H1 (cell line): ENCODE data around the gene FANCF. TPM values are rescaled to one million over a fixed set of nuclear protein-coding genes. Genes with fewer than 3 reads are reported as not detected.

ENCODE experiments used
- CHD7 ChIP-seq: fragments of 300-600 bp; sonication (generic); IDR thresholded peaks from 2 replicates; pipeline ENCODE4 v1.7.1; 2012; ENCODE audit warnings: low read length, moderate library complexity, mild to moderate bottlenecking, inconsistent platforms; ENCODE audit not compliant: insufficient replicate concordance
- NANOG ChIP-seq: IDR thresholded peaks from 2 replicates; pipeline ENCODE4 v1.6.1; 2011; ENCODE audit warnings: low read length, low read depth, mild to moderate bottlenecking, inconsistent platforms; ENCODE audit not compliant: insufficient read depth, poor library complexity, severe bottlenecking
- SP1 ChIP-seq: IDR thresholded peaks from 2 replicates; pipeline ENCODE4 v1.6.1; 2011; ENCODE audit warnings: low read depth, low read length
- polyA plus RNA-seq, 7 experiments: library from polyadenylated mRNA; depleted of rRNA in 3 of 7; stranded (reverse) in 5 of 7; unstranded in 2 of 7; fragments of >200 nt in 5 of 7; fragments of 200-250 nt in 2 of 7; gene quantifications; 1 replicate in 5 of 7; 2 replicates in 1 of 7; 4 replicates in 1 of 7; pipeline versions ENCODE4 v1.2.1 to v1.2.3, GENCODE V29; 2011 to 2013; ENCODE audit warnings: missing spikeins in 2 of 7, mixed read lengths in 2 of 7
- total RNA-seq: library from RNA; stranded (reverse); fragmentation: NEBNext Ultra II Directional; extraction: Animal tissue kit (Norgen Biotek cat#: 25700); gene quantifications from 2 replicates; pipeline ENCODE4 v1.2.1, GENCODE V29; 2021

The FANCF gene
- total and polyA plus RNA-seq, 2 of the 8 experiments (the other 6 are each of a cell fraction or from before 2014, with no cell fraction given) = 10.0 to 29.4 TPM

GRCh38 chr11:22602504-22602903, 23.1 kb downstream of the FANCF start (continued):
- no peak for TF ChIP-seq CHD7
- TF ChIP-seq SP1 = no peak
- TF ChIP-seq NANOG = no peak
